ENCODE measurements around the gene DUSP1.

DUSP1 gene

DNA sequence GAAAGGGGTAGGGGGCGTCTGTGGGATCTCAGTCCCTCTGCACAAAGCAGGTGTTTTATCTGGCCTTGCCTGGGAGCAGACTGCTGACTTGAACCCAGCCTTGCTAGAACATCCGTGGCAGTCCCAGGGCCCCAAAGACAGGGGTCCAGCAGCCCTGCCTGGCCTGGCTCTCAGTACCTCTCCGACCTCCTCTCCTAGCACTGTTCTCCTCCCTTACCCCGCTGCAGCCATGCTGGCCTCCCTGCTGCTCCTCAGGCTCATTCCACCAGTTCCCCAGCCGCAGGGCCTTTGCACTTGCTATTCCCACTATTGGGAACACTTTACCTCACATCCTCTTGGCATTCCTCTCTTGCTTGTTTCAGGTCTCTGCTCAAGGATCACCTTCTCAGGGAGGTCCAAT, 45.2 kb downstream of the DUSP1 start:
- Histone ChIP-seq H3K4me1 (no peaks in the 10 kb centered on the region), H3K27me3 (no peaks in the 10 kb centered on the region), H3K9me3 (no peaks in the 10 kb centered on the region), H3K4me3 (ENCODE audit: low read depth, low read length) (no peak overlapping the region), H3K36me3 (no peaks in the 10 kb centered on the region)
- DNase-seq, result no peak
- TF ChIP-seq, protein P1, sequence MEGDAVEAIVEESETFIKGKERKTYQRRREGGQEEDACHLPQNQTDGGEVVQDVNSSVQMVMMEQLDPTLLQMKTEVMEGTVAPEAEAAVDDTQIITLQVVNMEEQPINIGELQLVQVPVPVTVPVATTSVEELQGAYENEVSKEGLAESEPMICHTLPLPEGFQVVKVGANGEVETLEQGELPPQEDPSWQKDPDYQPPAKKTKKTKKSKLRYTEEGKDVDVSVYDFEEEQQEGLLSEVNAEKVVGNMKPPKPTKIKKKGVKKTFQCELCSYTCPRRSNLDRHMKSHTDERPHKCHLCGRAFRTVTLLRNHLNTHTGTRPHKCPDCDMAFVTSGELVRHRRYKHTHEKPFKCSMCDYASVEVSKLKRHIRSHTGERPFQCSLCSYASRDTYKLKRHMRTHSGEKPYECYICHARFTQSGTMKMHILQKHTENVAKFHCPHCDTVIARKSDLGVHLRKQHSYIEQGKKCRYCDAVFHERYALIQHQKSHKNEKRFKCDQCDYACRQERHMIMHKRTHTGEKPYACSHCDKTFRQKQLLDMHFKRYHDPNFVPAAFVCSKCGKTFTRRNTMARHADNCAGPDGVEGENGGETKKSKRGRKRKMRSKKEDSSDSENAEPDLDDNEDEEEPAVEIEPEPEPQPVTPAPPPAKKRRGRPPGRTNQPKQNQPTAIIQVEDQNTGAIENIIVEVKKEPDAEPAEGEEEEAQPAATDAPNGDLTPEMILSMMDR (IDR thresholded peaks at IDR 0.05; ENCODE audit: low read depth, low read length), result no peak

DNA sequence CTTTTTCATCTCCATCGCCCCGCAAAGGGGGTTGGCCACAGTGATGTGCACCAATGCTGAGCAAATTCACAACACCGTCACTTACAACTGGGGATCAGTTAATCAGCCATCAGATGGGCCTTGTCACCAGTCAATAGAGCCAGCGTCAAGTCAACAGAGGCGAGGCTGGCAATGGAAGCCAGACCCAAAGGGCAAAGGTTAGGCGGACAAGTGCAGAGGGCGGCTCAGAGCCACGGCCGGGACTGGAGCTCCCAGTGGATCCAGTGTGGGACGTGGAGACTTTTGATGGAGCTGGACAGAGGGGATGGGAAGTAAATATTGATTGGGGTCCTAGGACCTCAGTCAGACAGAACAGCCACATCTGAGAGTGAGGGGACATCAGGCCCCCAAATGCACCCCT, 45.7 kb downstream of the DUSP1 start:
- H3K9me3 ChIP-seq, result no peaks in the 10 kb centered on the region
- DNase-seq, result no peak
- TF ChIP-seq, protein P1 (IDR thresholded peaks at IDR 0.05; ENCODE audit: low read depth, low read length), result no peak
- H3K36me3 ChIP-seq, result no peaks in the 10 kb centered on the region
- H3K4me3 ChIP-seq (ENCODE audit: low read depth, low read length), result no peak overlapping the region
- no peaks in the 10 kb centered on the region for H3K4me1 ChIP-seq
- no peaks in the 10 kb centered on the region for H3K27me3 ChIP-seq

DNA sequence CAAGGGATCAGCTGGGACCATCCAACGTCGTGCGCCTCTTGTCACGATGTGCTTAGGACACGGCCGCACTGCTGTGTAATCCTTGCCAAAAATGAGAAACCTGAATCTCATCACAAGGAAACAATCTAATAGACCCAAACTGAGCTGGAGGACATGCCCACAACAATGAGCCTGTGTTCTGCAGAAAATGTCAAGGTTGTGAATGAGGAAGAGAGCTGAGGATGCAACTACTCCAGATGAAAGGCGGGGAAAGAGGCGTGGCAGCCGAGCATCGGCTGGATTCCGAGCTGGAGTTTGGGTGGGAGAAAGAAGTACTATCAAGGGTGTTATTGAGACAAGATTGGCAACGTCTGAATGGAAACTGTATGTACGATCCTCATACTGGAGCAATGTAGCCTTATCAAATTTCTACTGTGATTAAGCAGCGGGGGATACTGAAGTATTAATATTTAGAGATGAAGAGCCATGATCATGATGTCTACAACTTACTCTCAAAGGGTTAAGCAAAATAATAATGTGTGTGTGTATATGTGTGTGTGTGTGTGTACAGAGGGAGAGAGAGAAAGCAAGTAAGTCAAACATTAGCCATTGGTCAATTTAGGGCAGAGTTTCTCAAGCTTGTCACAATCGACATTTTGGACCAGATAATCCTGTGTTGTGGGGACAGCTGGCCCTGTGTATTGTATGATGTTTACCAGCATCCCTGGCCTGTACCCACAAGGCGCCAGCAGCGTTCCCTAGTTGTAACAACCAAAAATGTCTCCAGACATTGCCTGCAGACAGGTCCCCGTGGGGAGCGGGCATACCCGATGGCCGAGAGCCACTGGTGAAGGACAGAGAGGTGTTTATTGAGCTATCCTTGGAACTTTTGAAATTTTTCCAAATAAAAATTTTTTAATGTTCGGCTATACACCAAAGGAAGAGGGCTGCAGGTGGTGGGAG, 46.5 kb downstream of the DUSP1 start:
- Histone ChIP-seq H3K4me3 (ENCODE audit: low read depth, low read length) (no peak overlapping the region), H3K9me3 (no peaks in the 10 kb centered on the region), H3K27me3 (no peaks in the 10 kb centered on the region), H3K36me3 (no peaks in the 10 kb centered on the region), H3K4me1 (no peaks in the 10 kb centered on the region)
- DNase-seq, result no peak
- TF ChIP-seq, protein P1 (IDR thresholded peaks at IDR 0.05; ENCODE audit: low read depth, low read length), result no peak

DNA sequence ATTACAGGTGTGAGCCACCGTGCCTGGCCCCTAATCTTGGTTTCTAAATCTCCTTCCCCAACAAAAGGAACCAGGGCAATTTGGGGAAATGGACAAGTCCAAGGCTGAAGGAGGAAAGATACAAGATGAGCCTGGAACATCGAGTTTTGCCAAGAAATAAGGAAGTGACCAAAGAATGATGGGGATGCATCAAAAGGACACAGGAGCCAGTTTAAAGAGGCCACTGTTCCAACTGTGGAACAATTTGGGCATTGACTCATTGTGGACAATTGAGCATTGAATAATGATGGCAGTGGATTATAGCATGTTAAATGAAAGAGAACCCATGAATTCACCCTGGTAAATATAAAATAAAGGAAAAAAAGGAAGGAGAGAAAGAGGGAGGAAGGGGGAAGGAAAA, 47.5 kb downstream of the DUSP1 start:
- no peaks in the 10 kb centered on the region for H3K36me3 ChIP-seq
- TF ChIP-seq, protein P1 (IDR thresholded peaks at IDR 0.05; ENCODE audit: low read depth, low read length), result no peak
- no peaks in the 10 kb centered on the region for H3K4me1 ChIP-seq
- H3K4me3 ChIP-seq (ENCODE audit: low read depth, low read length), result no peak overlapping the region
- no peaks in the 10 kb centered on the region for H3K27me3 ChIP-seq
- H3K9me3 ChIP-seq, result no peaks in the 10 kb centered on the region
- DNase-seq, result no peak

DNA sequence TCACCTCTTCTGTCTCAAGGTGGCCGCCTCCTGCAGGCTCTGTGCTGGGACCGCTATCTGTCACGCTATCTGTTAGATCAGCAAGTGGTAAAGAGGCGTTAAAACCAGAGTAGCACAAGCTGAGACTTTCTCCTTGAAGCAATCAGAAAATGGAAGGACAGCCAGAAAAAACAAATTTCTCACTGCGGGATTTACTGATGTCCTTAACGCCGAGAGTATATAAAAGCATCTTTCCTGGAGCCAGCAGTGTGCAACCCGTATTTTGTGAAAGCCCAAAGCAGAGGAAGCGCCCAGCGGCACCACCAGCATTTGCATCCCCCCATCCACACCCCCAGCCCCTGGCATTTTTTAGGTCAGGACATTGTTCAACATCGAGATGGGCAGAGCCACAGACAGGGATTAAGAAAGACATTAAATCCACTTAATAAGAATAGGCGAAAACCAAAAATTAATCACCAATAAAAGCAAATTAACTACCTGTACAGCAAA, 48.6 kb downstream of the DUSP1 start:
- no peak overlapping the region for H3K4me3 ChIP-seq (ENCODE audit: low read depth, low read length)
- TF ChIP-seq, protein P1 (IDR thresholded peaks at IDR 0.05; ENCODE audit: low read depth, low read length), result no peak
- no peaks in the 10 kb centered on the region for H3K27me3 ChIP-seq
- H3K36me3 ChIP-seq, result no peaks in the 10 kb centered on the region
- H3K9me3 ChIP-seq, result no peaks in the 10 kb centered on the region
- no peak for DNase-seq
- no peaks in the 10 kb centered on the region for H3K4me1 ChIP-seq

Measured in BE2C (cell line).